T follicular helper cell (primary cell): ENCODE data around the gene TNFAIP2.
"Not testable (repeated sequence)": the region's sequence is repeated elsewhere in the genome, so short reads cannot be mapped to it uniquely, and the experiment has no call there.

Source experiments
- DNase-seq: peaks from one replicate; pipeline ENCODE4 v3.0.0-alpha.2; 2020; ENCODE audit warnings: low read depth

TNFAIP2 gene

DNA sequence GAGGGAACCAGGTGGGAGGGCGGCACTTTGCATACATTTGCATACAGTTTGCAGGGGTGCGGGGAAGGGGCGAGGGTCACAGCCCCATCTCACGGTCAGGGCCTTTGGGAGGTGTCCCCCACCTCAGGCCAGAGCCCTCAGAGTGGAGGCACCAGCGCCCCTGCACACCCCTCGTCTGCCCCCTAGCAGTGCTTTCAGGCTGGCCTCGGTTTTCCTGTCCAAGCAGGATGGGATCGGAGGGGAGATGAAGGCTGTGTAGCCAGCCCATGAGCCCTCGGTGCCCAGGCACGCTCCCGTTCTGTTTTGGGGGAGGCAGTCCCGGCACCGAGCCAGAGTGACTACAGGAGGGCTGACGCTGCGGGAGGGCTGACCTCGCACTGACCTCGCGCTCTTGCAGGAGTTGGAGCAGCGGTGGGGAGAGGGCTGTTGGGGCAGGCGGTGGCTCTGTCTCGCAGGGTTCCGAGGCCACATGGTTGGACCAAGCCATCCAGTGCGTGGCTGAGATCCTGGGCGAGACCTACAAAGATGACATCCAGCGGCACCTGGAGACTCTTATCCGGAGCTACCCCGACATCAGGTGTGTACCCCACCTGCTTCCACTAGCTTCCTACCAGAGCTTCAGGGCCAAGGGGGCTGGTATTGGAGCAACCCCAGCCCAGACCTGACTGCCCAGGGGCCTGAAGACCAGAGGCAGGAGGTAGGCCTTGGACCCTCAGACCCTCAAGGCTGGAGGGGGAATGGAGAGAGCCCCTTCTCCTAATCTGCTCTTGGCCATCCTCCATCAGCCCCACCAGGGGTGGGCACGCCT, 15.1 kb upstream of the TNFAIP2 start:
- DNase-seq: no peak

DNA sequence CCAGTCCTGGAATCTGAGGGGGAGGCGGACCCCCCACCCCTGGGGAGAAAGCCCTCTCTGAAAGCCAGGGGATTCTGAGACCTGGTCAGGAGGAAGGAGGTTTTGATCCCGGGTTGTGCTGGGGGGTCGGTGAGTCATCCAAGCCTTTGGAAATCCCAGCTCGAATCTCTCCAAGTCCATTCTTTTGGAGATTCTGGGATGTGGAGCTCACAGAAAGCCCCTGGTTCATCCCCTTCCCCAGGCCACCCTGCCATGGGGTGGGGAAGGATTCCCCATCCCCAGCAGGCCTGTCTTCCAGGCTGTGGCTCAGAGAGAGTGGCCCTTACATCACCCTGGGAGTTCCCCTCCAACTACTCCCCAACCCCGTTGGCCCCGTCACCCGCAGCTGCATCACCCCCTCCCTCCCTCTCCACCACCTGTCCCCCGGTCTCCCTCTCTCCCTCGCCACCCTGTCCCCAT, 14.5 kb upstream of the TNFAIP2 start:
- no peak for DNase-seq

DNA sequence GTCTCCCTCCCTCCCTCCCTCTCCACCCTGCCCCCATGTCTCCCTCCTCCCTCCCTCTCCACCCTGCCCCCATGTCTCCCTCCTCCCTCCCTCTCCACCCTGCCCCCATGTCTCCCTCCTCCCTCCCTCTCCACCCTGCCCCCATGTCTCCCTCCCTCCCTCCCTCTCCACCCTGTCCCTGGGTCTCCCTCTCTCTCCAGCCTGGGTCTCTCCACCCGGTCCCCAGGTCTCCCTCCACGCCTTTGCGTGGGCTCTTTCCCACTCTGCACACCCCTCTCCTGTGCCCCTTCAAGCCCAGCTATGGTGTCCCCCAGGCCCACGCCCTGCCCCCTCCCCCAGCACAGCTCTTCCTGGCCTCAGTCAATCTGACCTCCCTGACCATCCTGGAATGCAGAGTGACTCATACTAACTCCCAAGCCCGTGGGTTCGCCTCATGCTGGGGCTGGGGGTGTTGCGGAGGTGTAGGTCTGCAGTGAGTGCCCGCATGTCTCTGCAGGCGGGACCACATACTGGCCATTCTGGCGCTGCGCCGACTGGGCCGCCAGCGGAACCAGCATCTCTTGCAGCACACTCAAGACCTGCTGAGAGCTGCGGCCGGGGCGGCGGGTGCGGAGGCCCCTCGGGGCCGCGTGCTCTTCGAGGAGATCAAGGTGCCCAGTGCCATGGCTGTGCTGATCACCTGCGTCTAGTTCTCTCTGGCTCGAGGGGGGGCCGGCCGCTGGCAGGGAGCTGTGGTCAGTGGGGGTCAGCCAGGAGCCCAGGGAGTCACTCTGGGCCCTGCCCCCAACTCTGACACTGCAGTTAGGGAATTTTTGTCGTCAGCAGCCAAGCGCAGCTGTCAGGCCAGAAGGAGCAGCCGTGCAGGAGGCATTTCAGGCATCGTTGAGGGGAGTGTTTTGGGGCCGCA, 13.5 kb upstream of the TNFAIP2 start:
- DNase-seq: no peak

DNA sequence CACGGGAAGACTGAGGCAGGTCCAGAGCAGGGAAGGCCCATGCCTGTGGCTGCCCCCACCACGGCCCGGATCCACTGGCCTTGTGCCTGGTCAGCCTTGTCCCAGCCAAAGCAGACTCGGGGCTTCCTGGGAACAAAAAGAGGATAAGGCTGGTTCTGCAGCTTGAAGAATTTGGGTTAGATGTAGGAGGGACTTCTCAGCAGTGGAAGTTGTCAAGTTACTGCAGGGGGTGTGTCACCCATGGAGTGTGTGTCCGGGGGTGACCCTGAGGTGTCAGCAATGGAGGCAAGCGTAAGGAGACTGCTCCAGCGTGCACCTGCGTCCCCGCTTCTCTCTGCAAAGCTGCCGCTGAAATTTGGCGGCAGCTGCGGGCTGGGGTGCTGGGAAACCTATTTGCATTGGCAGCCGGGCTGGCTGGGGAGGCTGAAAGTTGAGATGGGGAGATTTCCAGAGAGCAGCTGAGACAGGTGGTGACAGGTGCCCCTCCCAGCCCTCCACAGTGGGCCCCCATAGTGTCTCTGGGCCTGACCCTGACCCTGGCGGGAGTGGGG, 12.5 kb upstream of the TNFAIP2 start:
- no peak for DNase-seq

DNA sequence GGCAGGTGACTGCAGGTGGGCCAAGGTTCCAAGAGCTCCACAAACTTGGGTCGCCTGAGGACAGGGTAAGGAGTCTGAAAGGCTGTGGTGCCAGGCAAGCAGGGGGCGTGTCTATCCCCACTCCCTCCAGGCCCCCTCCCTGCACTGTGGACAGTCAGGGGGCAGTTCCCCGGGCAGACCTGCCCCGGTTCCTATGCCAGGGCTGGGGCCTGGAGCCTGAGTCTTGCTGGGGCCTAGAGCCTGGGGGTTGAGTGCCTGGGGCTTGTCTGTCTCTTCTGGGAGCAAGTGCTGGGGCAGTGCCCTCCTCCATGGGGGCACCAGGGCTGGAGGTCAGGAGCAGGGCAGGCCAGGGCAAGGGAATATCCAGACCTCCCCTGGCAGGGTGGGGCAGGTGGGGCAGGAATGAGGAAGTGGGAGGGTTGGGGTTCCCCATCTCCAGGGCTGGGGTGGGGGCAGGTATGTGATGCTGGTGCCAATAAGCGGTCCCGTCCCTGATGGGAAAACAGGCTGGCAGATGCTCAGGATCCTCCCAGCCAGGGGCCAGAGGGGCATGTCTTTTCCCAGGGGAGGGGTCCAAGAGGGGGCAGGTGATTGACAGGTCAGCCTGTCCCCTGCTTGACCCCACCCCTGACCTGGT, 11.9 kb upstream of the TNFAIP2 start:
- no peak for DNase-seq

DNA sequence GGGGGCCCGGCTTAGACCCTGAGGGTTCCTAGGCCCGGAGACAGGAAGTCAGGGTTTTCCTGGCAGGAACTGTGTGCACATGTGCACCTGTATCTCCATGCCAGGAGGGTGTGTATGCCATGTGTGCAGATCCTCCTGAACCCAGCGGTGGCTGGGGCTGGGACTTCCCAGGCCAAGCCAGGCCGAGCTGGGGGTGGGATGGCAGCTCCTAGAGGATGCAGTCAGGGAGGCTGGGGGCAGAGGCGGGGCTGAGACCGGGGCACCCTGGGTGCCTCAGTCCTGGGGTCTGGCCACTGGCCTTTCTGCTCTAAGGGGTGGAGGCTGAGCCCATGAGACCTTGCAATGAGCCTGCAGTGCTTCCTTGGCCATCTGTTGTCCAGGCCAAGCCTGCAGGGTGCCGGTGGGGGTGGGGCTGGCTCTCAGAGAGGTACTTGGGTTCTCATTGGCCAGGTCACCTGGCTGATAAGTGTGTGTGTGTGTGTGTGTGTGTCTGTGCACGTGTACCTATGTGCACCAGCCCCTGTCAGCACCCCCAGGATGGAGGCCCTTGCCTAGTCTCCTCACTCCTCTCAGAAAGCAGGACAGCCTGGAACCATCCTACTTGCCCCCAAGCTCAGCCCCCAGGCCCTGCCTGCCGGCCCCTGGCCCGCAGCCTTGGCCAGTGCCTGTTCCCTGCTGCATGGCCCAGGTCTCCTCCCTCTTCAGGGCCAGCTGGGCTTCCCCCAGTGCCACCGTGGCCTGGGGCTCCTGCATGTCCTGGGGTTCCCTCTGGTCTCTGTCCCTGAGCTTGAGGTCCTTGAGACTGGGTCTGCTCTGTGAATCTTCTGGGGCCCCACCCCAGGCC, 10.6 kb upstream of the TNFAIP2 start:
- DNase-seq: no peak

DNA sequence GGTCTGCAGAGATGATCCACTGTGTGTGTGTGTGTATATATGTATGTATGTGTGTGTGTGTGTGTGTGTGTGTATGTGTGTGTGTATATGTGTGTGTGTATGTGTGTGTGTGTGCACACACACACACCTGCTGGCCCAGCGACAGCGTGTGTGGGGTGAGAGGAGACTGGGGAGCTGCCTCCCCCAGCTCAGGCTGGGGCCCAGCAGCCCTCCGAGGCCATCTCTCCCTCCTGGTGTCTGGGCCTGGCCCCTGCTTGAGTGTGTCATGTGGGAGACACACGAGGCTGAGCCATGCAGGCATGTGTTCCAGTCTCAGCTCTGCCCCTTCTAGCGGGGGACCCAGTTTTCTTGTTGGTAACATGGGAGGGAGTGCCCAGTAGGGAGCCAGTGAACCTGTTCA, 10.0 kb upstream of the TNFAIP2 start:
- DNase-seq: no peak

DNA sequence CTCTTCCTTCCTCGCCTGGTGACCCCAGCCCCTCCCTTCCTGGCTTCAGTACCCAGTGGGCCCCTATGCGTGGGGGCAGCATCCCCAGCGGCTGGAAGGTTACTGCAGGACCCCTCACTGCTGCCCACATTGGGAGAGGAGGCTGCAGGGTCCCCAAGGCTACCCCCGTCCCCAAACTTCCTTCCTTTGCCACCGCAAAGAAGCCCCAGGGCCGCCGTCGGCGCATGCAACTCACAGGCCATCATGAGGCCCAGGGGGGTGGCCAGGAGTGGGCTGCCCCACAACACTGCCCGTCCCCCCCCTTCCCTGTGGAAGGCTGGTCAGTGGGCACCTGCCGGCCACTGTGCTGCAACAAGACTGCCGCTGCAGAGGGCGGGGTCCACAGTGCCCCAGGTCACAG, 9.5 kb upstream of the TNFAIP2 start:
- DNase-seq: no peak

DNA sequence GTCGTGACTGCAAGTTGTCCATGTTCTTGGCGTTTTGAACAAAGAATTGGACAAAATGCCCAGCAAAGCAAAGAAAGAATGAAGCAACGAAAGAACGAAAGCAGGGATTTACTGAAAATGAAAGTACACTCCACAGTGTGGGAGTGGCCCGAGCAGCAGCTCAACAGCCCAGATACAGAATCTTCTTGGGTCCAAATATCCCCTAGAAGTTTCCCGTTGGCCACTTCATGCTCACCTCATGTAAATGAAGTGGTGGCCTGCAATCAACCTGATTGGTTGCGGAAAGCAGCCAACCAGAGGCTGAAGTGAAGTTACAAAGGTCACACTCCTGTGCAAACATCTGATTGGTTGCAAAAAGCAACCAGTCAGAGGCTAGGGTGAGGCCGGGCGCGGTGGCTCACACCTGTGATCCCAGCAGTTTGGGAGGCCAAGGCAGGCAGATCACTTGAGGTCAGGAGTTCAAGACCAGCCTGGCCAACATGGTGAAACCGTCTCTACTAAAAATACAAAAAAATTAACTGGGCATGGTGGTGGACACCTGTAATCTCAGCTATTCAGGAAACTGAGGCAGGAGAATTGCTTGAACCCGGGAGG, 8.1 kb upstream of the TNFAIP2 start:
- DNase-seq: not testable (repeated sequence)

DNA sequence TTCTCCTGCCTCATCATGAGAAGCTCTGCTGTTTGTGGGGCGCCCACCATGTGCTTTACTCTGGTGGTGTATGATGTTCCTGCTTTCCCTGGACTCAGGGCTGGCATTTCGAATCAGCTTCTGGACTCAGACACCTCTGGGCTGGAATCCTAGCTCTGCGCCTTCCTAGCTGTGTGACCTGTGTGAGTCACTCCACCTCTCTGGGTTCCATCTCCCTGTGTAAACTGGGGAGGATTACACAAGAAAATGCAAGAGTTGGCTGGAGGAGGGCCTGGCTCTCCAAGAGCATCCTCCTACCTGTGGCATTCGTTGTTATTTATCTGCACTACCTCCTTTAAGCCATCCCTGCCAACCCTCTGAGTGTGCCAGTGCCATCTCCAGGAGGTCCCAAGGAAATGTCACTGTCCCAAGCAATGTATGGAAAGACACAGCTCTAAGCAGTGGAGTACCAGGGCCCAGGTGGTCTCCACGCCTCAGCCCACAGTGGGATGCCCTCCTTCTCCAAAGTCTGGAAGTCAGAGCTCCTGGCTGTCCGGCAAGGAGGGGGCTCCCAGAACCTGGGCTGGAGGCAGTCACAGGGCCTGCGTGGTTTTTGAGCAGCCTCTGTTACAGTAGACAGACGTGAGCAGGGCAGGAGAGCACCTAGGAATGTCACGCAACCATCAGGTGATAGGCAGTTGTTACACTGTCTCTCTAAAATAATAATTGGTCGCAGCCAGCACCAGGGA, 7.3 kb upstream of the TNFAIP2 start:
- DNase-seq: no peak

DNA sequence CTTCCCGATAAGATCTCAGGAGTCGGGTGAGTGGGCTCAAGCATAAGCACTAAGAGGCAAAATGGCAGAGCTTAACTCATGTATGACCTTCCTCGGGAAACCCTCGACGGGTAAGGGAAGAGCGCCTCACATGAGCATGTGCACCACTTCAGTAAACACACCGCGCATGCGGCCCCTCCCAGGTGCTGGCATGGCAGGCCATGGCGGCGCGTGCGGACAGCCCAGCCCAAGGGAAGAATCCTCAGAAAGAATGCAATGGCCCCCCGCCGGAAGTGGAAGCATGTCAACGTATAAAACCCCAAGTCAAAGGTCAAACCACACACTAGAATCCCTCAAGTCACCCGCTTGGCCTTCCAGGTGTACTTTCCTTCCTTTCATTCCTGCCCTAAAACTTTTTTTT, 6.6 kb upstream of the TNFAIP2 start:
- DNase-seq: no peak

DNA sequence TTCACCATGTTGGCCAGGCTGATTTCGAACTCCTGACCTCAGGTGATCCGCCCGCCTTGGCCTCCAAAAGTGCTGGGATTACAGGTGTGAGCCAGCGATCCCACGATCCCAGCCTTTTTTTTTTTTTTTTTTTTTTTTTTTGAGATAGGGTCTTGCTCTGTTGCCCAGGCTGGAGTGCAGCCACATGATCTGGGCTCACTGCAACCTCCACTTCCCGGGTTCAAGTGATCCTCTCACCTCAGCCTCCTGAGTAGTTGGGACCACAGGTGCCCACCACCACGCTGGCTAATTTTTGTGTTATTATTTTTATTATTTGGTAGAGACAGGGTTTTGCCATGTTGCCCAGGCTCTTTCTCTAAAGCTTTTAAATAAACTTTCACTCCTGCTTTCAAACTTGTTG, 5.8 kb upstream of the TNFAIP2 start:
- not testable (repeated sequence) for DNase-seq

DNA sequence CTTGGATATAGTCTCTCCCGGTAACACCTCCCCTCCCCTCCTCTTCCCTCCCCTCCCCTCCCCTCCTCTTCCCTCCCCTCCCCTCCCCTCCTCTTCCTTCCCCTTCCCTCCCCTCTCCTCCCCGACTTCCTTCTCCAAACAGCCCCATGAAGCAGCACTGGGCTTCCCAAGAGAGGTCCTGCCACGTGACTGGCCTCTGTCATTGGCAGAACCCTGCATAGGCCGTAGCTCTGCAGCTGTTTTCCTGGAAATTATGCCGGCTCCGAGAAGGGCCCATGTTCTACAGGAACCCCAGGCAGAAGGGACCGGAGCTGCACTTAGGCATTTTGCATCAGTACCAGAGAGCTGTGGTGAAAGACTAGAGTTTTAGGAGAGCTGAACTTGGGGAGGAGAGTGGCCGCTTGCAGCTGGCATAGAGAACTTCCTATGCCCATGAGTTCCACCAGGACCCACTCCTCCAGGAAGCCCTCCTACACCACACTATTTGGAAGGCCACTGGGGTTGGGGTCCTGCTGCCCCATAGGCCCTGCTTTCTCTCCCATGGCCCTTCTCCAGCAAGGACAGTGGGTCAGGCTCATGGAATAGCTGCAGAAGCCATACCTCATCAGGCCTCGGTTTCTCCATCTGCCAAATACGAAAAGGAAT, 5.1 kb upstream of the TNFAIP2 start:
- DNase-seq: no peak

DNA sequence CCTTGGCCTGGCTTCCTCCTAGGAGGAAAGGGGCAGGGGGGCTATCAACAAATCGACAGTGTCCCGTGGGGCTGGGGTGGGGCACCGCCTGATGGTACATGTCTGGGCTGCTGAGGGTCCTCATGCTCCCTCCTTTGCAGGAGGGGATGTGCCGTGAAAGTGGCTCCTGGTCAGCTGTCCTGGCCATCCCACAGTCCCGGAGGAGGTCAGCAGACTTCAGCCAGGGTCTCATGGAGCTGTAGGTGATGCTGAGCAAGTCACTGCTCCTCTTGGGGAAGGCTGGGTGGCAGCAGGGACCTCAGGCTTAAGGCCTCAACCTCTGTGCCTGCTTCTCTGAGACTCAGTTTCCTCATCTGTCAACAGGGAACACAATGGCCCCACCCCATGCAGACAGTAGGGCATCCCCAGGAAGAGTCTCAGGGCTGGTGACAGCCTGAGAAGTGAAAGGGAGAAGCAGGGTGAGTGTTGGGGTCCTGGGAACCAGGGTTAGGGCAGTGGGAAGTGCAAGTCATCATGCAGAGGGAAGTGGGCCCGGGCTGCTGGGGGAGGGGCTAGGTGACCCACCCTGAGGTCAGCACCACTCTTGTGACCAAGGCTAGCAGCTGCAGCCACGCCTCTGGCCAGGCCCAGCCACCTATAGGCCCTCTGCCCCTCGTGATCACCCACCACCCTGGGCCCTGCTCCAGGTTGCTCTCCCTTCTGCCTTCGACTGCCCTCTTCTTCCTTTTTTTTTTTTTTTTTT, 4.4 kb upstream of the TNFAIP2 start:
- DNase-seq: no peak

DNA sequence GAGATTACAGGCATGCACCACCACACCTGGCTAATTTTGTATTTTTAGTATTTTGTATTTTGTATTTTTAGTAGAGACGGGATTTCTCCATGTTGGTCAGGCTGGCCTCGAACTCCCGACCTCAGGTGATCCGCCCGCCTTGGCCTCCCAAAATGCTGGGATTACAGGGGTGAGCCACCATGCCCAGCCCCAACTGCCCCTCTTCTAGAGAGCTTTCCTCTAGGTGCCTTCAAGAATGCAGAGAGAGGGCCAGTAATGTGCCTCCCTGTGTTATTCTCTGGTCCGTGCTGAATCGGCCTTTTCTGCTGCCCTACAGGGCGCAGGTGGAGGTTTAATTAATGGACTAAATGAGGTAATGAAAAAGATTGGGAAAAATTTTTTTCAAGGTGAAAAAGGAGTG, 3.7 kb upstream of the TNFAIP2 start:
- DNase-seq: not testable (repeated sequence)

DNA sequence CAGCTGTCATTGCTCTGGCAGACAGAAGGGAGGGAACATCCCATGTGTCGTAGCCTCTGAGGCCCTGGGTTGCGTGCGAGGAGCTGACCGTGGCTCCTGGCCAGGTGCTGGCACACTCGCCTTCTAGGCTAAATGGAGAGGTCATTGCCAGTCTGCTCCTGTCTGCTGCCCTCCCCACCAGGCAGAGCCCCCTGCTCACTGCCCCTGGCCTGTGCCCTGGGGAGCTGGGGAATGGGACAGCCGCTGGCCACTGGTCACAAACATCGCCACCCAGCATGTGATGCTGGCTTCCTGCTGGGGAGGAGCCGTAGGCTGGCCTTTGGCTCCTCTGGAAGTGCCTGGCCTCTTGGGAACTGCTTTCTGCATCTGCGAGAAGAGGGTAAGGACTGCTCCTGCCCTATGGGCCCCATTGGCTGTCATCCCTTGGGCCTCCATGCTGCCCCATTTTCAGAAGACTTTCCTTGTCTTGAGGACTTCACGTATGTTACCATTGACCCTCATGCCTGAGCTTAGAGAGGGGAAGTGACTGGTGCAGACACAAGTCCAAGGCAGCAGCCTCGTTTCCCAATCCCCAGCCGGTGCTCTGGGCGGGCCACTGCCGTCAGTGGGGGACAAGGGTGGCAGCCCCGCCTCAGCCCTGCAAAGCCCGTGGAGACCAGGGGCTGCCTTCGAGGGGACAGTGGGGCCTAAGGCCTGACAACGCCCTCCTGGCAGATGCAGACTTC, 2.0 kb upstream of the TNFAIP2 start:
- no peak for DNase-seq

DNA sequence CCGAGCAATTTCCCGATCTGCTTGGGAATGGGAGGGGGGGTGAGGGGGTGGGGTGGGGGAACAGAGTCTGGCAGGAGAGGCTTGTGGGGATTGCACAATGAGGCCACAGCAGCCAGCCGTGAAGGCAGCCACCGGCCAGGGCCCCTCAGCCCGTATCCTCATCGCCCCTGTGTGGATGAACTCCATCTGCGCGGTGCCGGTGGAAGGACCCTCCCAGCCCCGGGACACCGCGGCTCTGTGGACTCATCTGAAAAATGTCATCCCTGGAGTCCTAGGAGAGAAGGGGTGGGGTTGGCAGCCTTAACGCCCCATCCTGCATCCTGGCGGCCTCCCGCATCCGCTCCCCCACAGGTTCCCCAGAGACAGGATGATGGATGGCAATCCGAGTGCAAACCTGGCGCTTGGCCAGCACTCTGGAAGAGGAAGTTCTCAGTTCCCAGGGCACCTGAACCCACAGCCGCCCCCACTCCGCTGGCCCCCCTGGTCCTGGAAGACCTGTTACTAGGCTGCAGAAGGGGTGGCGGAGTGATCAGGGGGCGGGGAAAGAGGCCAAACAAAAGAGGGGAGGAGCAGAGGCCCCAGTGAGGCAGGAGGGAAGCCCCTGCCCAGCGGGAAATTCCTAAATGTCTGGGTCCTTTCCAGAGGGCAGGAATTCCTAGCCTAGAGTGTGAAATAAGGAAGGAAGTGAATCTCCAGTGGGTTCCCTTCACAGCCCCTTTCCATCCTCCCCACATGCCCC, 1.2 kb upstream of the TNFAIP2 start:
- no peak for DNase-seq

DNA sequence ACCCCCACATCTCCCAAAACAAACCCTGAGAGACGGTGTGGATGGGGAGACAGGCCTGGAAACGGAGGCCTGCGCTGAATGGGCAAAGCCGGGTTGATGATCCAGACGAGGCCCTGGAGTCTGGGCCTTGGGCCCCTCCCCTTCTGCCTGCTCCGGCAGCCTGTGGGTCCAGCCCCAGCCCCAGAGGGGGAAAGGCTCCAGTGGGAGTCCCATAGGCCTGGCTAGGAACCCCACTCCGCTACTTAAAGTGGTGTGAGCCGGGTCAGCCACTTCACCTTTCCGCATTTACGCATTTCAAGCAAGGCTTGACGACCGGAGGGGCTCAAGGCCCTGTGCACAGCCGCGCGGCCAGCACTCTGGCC, 695 bp upstream of the TNFAIP2 start:
- DNase-seq: no peak
